NCI-H526 treated with DMSO at 0.1 percent for 48 hours (cell line): ENCODE results near the gene SULT1A2.
"Not testable (repeated sequence)": the region's sequence is repeated elsewhere in the genome, so short reads cannot be mapped to it uniquely, and the experiment has no call there.

Source experiments
- DNase-seq: peaks from one replicate; lab custom pipeline; 2025; lab: John Stamatoyannopoulos, UW

Gene SULT1A2

DNA sequence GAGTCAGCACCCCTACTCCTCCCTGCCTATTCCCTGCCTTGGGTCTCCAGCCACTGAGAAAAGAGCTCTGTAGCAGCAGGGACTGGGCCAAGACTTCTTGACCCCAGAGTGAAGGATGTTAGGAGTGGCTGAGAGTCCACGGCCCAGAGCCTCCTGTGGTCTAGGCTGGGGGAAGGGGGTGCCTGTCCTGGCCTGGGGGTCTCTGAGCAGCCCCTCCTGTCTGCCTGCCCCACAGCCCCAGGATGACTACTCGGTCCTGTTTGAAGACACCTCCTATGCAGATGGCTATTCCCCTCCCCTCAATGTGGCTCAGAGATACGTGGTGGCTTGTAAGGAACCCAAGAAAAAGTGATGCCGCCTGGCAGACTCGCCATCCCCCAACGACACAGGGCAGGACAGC lies 5.5 kb downstream of the SULT1A2 start:
- DNase-seq, result no peak

GRCh38 chr16:28590384-28591340 lies 6.2 kb downstream of the SULT1A2 start:
- no peak for DNase-seq

DNA sequence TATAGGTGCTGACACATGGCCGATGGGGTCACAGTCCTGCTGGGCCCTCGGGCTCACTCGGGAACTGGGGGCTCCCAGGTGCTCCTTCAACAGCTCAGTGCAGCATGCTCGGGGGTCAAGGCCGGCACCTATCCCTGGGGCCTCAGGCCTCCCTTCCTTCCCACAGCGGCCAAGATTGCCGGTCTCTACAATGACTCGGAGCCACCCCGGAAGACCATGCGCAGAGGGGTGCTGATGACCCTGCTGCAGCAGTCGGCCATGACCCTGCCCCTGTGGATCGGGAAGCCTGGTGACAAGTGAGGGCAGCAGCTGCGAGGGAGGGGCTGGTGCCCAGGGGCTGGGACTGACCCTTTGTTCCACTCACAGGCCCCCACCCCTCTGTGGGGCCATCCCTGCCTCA lies 6.9 kb downstream of the SULT1A2 start:
- no peak for DNase-seq

DNA sequence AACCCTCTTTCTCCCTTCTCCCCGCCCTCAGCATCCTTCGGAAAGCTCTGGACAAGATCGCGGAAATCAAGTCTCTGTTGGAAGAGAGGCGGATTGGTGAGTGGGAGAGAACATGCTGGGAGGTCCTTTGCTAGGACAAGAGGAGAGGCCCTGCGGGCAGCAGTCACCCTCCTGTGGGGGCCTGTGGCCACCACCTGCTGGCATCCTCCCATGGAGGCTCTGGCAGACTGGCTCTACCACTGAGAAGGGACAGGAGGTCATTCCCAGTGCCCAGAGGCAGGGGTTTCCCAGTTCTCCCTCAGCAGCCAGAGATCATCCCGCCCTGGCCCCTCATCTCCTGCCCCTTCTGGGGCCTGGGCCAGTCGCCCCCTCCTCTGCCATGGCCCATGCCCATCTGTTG lies 7.8 kb downstream of the SULT1A2 start:
- no peak for DNase-seq

DNA sequence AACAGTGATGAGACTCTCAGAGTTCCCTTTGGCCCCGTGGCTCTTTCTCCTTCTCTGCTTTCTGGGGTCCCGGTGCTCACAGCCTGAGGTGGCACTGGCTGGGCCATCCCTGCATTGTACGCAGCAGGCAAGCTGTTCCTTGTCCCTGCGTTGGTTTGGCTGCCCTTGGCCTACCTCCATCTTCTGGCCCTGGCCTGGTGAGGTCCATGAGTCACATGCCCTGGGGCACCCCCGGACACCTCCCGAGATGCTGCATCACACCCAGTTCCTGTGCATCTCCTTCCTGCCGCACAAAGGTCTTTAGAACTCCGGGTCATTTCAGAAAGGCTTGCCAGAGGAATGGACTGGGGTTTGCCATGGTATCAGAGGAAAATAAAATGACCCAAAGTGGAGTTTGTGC lies 9.5 kb downstream of the SULT1A2 start:
- DNase-seq, result no peak

DNA sequence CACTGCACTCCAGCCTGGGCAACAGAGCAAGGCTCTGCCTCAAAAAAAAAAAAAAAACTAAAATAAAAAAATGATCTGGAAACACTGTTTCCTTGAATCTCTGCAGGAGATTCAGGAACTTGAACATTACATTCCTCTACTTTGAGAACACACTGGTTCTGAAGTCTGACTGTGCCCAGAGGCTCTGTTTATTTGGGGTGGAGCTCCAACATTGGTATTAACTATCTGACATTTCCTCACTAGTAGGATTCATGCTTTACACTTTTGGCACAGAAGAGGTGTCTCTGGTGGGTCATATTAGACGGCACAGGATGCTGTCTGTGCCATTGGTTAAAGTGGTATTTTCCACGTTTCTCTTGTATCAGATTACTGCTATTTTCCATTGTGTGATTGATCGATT lies 10.4 kb downstream of the SULT1A2 start:
- DNase-seq, result no peak

DNA sequence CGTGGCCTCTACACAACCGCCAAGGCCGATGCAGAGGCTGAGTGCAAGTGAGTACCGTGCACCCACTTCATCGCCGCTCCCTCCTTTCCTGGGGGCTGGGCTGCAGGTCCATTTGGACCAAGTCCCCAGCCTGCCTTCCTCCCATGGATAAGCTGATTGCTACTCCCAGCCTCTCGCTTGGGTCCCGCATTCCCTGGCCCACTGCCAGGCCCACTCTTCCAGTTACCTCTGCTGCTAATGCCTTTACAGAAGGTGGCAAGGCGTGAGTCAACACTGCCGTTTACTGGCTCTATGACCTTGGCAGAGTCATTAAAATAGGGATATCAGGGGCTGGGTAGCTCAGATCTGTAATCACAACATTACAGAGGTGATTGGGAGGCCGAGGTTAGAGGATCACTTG lies 11.2 kb downstream of the SULT1A2 start:
- no peak for DNase-seq

DNA sequence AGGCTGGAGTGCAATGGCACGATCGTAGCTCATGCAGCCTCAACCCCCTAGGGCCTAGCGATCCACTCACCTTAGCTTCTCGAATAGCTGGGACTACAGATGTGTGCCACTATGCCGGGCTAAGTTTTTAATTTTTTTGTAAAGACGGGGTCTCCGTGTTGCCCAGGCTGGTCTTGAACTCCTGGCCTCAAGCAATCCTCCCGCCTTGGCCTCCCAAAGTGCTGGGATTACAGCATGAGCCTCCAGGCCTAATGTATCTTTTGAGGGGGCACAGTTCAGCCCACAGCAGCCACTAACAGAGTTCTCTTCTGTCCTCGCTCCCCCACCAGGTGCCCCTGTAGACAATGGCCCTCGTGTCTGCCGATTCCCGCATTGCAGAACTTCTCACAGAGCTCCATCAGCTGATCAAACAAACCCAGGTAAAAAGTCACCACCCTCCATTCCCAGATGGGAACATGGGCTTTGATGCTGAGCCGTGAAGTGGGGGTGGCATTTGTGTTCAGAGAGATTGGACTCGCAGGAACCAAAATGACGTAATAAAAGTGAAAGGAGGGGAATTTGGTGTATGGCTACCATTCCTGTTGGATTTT lies 16.0 kb downstream of the SULT1A2 start:
- no peak for DNase-seq

DNA sequence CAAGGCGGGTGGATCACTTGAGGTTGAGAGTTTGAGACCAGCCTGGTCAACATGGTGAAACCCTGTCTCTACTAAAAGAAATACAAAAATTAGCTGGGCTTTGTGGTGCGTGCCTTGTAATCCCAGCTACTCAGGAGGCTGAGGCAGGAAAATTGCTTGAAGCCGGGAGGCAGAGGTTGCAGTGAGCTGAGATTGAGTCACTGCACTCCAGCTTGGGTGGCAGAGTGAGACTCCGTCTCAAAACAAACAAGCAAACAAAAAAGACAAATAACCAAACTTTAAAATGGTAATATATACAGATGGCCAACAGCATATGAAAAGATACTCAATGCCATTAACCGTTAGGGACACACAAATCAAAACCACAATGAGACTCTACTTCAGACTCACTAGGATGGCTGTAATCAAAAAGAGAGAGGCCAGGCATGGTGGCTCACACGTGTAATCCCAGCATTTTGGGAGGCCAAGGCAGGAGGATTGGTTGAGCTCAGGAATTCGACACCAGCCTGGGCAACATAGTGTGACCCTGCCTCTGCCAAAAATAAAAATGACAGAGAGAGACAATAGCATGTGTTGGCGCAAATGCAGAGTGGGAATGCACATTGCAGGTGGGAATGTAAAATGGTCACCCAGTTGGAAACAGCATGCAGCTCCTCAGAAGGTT lies 21.3 kb downstream of the SULT1A2 start:
- DNase-seq, result no peak

GRCh38 chr16:28574925-28575324 lies 21.9 kb downstream of the SULT1A2 start:
- no peak for DNase-seq

DNA sequence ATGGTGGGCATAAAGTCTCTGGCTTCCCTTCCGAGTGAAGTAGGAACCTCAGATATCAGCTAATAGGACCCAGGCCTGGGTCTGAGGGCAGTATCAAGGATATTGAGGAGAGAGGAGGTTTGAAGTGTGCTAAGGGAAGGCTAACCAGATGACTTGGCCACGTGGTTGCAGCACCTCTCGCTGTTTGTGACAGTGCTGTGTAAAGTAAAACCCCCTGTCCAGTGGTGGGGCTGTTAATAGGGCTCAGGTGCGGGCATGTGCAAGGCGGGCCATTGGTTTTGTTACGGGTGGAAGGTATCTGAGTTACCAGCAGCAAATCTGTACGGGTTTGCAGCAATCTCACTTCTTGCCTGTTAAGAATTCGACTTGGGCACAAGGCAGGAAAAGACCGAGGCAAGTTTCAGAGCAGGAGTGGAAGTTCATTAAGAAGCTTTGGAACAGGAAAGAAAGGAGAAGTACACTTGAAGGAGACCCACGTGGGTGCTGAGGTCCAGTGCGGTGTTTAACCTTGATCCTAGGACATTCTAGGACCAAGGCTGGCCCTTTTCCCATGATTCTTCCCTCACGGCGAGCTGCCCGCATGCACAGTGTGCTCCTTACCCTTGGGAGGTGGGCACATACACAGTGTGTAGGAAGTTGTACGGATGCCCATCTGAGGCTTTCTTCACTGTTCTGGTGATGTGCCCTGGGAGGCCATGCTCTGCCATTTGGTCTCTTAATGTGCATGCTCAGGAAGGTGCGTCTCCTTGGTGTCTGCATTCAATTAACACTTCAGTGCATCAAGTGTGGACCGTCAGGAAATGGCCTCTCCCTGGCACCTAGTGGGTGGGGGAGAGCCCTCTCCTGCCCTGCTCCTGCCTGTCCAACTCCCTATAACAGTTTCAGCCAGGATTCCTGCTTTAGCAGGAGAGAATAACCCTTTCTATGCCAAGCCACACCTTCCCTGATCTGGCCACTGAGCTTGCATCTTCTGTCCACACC lies 22.8 kb downstream of the SULT1A2 start:
- DNase-seq, result no peak

DNA sequence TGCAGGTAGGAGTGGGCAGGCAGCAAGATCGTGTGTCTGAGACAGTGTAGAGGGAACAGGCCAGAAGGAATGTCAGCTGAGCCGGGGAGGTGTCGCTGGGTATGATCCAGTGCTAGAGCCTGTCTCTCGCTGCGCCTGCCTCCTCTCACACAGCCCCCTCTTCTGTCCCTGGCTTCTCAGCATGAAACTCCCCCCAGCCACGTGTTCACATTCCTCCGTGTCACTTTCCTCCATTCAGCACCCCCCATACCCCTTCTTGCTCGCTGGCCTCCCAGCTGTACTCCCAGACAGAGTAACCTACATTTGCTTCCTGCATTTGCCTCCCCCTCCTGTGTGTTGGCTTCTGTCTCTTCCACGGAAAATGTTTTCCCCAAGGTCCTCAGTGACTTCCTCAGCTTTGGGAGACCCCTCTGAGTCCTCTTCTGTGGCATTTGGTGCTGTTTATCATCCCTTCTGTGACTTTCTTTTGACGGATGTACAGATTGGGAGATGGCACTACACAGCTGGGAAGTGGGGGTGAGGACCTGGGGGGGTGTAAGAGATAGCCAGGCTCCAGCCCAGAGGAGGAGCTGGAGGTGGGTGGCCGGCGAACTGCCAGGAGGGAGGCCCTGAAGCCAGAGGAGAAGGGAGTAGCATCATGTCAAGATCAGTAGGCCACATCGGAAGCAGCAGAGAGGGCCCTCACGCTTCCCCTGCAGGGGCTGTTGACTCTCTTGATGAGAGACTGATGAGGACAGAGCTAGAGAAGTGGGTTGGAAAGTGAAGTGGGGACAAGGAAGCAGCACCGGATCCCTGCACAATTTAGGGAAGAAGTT lies 23.9 kb downstream of the SULT1A2 start:
- DNase-seq, result no peak

- DNase-seq, result no peak
These were observed 26.7 kb downstream of the SULT1A2 start for GRCh38 chr16:28569968-28570752.

- no peak for DNase-seq
These were observed 27.8 kb downstream of the SULT1A2 start for GRCh38 chr16:28569021-28569420.

DNA sequence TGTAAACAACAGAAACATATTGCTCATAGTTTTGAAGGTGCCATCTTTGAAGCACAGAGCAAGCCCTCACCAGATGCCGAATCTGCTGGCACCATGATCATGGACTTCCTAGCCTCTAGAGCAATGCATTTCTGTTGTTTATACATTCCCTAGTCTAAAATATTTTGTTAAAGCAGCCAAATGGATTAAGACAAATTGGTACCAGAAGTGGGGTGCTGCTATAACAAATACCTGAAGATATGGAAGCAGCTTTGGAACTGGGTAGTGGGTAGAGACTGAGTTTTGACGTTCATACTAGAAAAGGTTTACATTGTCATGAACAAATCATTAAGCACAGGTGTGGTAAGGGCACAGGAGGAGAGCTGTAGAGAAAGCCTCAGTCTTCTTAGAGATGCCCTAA lies 29.6 kb downstream of the SULT1A2 start:
- no peak for DNase-seq

DNA sequence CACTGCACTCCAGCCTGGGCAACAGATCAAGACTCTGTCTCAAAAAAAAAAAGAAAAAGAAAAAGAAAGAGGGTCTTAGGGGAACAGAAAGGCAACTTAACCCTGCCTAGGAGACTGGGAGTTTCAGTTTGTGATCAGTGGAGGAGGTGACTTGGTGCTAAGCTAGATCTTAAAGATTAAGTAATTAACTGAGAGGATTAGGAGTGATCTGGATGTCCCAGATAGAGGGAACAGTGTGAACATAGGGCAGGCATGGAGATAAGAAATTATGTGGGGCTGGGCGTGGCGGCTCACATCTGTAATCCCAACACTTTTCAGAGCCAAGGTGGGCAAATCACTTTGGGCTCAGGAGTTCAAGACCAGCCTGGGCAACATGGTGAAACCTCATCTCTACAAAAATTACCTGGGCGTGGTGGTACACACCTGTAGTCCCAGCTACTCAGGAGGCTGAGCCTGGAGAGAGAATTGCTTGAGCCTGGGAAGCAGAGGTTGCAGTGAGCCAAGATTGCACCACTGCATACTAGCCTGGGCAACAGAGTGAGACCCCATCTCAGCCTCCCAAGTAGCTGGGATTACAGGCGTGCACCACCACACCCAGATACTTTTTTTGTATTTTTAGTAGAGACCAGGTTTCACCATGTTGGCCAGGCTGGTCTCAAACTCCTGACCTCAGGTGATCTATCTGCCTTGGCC lies 30.5 kb downstream of the SULT1A2 start:
- not testable (repeated sequence) for DNase-seq

- DNase-seq, result no peak
These were observed 33.6 kb downstream of the SULT1A2 start for GRCh38 chr16:28563218-28563617.

GRCh38 chr16:28562199-28562598 lies 34.7 kb downstream of the SULT1A2 start:
- DNase-seq, result no peak

DNA sequence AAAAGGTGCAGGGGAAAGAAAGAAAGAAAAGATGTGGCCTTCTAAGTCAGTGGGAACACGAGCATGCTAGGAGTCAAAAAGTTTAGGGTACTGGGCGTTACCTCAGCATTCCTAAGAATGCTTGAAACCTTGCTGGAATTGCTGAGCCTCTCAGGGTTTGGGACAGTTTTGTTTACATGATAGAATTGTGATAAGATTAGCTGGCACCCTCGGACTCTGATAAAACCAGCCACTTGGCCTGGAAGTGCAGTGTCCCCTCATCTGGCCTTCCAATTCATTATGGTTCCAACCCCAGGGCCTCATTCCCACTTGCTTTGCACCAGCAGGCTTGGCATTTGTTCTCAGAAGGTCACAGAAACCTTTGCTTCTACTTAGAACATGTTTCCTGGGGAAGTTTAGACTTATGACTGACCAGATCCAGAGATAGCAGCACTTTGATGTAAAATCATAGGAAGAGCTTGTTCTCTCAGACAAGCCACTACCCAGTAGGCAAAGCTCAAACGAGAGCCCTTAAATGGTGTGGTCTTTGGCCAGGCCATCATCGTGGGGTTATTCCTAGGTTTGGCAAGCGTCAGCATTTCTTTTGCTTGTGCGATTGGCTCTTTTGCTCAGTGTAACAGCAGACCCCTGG lies 35.2 kb downstream of the SULT1A2 start:
- DNase-seq, result no peak
